Tibial nerve (tissue), 4 donors: ENCODE data around the gene PUS10. TPM values are rescaled to one million over a fixed set of nuclear protein-coding genes. Genes with fewer than 3 reads are reported as not detected.
"Not testable (repeated sequence)": the region's sequence is repeated elsewhere in the genome, so short reads cannot be mapped to it uniquely, and the experiment has no call there.

Source experiments
- DNase-seq, 2 donors: peaks; one replicate each; pipeline ENCODE4 v3.0.0-alpha.2; 2019; ENCODE audit warnings: low spot score in 2 of 2
- H3K27ac ChIP-seq, 4 donors: fragments of 200-600 bp; sonication (generic) in 3 of 4; one replicate each; pipeline ENCODE4 v1.5.1; 2017 to 2019; ENCODE audit warnings: mild to moderate bottlenecking in 1 of 4
- H3K27me3 ChIP-seq, 2 donors: fragments of 200-600 bp; sonication (generic) in 1 of 2; one replicate each; pipeline versions ENCODE4 v1.5.1 to v1.6.0; 2017 to 2019
- H3K36me3 ChIP-seq, 3 donors: fragments of 200-600 bp; sonication (generic); one replicate each; pipeline ENCODE4 v1.5.1; 2018 to 2019
- H3K4me1 ChIP-seq, 4 donors: fragments of 200-600 bp; sonication (generic) in 3 of 4; one replicate each; pipeline ENCODE4 v1.5.1; 2017 to 2019
- H3K4me3 ChIP-seq, 4 donors: fragments of 200-600 bp; sonication (generic) in 3 of 4; one replicate each; pipeline ENCODE4 v1.5.1; 2017 to 2019; ENCODE audit warnings: mild to moderate bottlenecking in 1 of 4, moderate library complexity in 1 of 4
- H3K9me3 ChIP-seq, 4 donors: fragments of 200-600 bp; sonication (generic) in 3 of 4; one replicate each; pipeline ENCODE4 v1.5.1; 2017 to 2019
- EP300 ChIP-seq, 2 donors: sonication (generic); formaldehyde crosslinking; IDR thresholded peaks; one replicate each; pipeline ENCODE4 v1.6.1; 2017; ENCODE audit warnings: antibody characterized with exemption in 2 of 2, mild to moderate bottlenecking in 1 of 2
- POLR2A ChIP-seq, 2 donors: fragments of 450-650 bp; IDR thresholded peaks; one replicate each; pipeline ENCODE4 v1.6.1; 2017; ENCODE audit warnings: antibody characterized with exemption in 2 of 2, mild to moderate bottlenecking in 2 of 2, moderate library complexity in 2 of 2
- WGBS, 2 donors: methylation state at CpG; one replicate each; pipeline ENCODE4 v1.1.5; 2018; 5-methylcytosine and 5-hydroxymethylcytosine counted together
- total RNA-seq, 4 donors: library from RNA; depleted of rRNA; stranded (reverse); fragments of >200 nt; gene quantifications; one replicate each; pipeline ENCODE4 v1.1.0, GENCODE V29; 2016
- TF ChIP-seq, protein P1 (sequence below), 5 experiments: fragments of 200-600 bp in 3 of 5; fragments of 450-650 bp in 2 of 5; sonication (generic) in 3 of 5; IDR thresholded peaks; one replicate each; pipeline ENCODE4 v1.5.1; 2016 to 2019; ENCODE audit warnings: antibody characterized with exemption in 5 of 5, mild to moderate bottlenecking in 3 of 5, moderate library complexity in 2 of 5

PUS10 gene
- total RNA-seq, 4 donors from 2014 or later: 3.0 to 14.2 (median 6.2) TPM

DNA sequence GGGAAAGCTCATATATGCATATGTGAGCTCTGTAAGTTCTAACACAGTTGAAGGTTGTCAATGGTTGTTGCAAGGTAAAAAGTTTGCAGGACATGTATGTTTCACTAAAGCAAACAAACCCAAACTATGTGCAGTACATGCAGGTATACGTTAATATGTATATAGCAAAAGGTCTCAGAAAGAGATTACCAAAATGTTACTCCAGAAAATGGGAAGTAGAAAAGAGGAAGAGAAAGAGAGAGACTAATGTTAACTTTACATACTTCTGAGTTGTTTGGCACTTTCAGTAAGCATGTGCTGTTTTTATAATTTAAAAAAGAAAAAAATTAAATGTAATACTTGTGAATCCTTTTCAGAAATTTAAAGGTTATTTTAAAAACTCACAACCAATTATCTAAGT lies 33.3 kb downstream of the PUS10 start:
- 79 to 81% methylated on average over 1 of the region's 1 CpG for WGBS, 2 donors
- Histone ChIP-seq H3K36me3 (no peaks in the 10 kb centered on the region), H3K4me1 (no peaks in the 10 kb centered on the region), H3K4me3 (no peak overlapping the region), H3K27me3 (no peaks in the 10 kb centered on the region), H3K27ac (no peak overlapping the region), H3K9me3 (no peaks in the 10 kb centered on the region)
- DNase-seq: no peak
- TF ChIP-seq EP300 (IDR thresholded peaks at IDR 0.05) (no peak), POLR2A (IDR thresholded peaks at IDR 0.05) (no peak)
- TF ChIP-seq, protein P1, sequence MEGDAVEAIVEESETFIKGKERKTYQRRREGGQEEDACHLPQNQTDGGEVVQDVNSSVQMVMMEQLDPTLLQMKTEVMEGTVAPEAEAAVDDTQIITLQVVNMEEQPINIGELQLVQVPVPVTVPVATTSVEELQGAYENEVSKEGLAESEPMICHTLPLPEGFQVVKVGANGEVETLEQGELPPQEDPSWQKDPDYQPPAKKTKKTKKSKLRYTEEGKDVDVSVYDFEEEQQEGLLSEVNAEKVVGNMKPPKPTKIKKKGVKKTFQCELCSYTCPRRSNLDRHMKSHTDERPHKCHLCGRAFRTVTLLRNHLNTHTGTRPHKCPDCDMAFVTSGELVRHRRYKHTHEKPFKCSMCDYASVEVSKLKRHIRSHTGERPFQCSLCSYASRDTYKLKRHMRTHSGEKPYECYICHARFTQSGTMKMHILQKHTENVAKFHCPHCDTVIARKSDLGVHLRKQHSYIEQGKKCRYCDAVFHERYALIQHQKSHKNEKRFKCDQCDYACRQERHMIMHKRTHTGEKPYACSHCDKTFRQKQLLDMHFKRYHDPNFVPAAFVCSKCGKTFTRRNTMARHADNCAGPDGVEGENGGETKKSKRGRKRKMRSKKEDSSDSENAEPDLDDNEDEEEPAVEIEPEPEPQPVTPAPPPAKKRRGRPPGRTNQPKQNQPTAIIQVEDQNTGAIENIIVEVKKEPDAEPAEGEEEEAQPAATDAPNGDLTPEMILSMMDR (IDR thresholded peaks at IDR 0.05): no peak

DNA sequence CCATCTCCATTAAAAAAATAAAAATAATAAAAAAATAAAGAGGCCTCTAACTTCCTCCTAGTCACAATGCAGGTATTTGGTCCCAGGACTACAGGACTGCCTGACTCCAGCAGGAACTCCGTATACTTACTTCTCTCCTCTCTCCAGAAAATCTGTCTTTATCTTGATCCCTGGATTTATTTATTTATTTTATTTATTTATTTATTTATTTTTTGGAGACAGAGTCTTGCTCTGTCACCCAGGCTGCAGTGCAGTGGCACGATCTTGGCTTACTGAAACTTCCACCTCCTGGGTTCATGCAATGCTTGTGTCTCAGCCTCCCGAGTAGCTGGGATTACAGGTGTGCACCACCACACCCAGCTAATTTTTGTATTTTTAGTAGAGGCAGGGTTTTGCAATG lies 36.0 kb downstream of the PUS10 start:
- not testable (repeated sequence) for H3K27me3 ChIP-seq, DNase-seq, H3K4me1 ChIP-seq, H3K9me3 ChIP-seq, H3K36me3 ChIP-seq, H3K4me3 ChIP-seq, H3K27ac ChIP-seq
- WGBS, 2 donors: 93 to 96% methylated on average over 3 of the region's 3 CpGs

DNA sequence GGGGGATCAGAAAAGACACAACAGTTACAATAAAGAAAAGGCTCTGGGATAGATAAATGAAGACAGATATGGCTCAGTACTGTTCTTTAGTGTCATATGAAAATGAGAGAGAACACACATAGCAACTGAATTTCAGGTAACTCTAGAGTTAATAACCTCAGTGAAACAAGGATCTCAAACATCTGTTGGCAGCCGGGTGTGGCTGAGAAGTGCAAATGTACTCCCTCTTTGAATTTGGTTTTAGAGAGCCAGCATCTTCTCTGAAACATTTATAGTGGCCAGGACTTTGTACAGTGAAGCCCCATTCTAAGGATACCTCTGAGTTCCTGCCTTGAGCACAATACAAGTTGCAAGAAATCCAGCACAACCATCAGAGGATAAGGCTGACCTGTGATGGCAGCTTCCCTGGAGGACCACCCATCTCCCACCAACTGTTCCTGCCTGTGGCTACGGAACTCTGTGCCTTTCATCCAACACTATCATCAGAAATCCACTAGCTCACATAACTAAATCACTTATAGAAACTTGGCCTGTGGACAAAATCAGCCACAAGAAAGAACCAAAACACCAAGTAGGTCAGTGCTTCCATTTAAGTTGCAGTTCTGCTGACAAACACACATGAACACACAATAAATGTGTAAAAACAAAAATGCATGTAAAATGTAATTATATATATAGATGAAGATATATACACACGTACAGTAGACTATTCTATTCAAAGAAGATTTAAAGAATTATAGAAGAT lies 37.8 kb downstream of the PUS10 start:
- no peaks in the 10 kb centered on the region for H3K36me3 ChIP-seq
- H3K27ac ChIP-seq: no peak overlapping the region
- DNase-seq: no peak
- H3K4me3 ChIP-seq: no peak overlapping the region
- H3K4me1 ChIP-seq: no peaks in the 10 kb centered on the region
- no peaks in the 10 kb centered on the region for H3K27me3 ChIP-seq
- no peaks in the 10 kb centered on the region for H3K9me3 ChIP-seq
- no peak for TF ChIP-seq POLR2A (IDR thresholded peaks at IDR 0.05)
- no peak for TF ChIP-seq EP300 (IDR thresholded peaks at IDR 0.05)
- TF ChIP-seq, protein P1 (IDR thresholded peaks at IDR 0.05): no peak
- 75 to 80% methylated on average over 3 of the region's 3 CpGs for WGBS, 2 donors

DNA sequence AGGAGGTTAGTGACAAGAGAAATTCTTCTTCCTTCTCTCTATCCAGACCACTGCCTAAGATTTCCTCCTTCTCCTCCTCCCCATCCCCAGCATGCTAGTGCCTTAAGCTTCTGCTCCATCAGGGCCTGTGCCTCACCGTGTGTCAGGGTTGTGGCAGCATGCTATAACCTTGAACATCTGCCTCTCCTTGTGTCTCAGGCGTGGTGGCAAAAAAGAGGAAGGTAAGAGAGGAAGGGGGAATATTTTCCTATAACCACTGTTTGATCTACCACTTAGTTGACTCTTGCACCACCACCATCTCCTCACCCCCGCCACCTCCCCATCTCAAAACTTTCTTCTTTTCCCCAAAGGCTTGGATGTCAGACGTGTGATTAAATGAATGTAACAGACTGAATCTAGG lies 38.8 kb downstream of the PUS10 start:
- DNase-seq: no peak

DNA sequence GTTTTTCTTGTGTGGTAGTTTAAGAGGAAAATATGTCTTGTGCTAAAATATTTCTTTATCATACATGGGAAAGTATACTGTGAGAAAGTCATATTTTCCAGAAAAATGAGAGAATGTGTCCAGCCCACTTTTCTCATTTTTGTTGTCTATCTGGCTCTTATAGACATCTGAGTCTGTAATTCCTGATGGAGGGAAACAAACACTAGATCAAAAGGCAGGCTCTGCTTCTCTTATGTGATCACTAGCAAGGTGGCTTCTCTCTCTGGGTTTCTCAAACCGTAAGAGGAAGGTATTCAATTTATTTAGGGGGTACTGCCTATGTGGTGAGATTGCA lies 40.5 kb downstream of the PUS10 start:
- no peak for DNase-seq
- 59 to 69% methylated on average over 1 of the region's 1 CpG for WGBS, 2 donors
- H3K36me3 ChIP-seq: peaks cover 0 to 6% (median 0%) of the 10 kb centered on the region in 3 donors
- H3K27ac ChIP-seq: no peak overlapping the region
- no peaks in the 10 kb centered on the region for H3K27me3 ChIP-seq
- H3K4me3 ChIP-seq: no peak overlapping the region
- TF ChIP-seq, protein P1 (IDR thresholded peaks at IDR 0.05): no peak
- TF ChIP-seq EP300 (IDR thresholded peaks at IDR 0.05) (no peak), POLR2A (IDR thresholded peaks at IDR 0.05) (no peak)
- no peaks in the 10 kb centered on the region for H3K4me1 ChIP-seq
- no peaks in the 10 kb centered on the region for H3K9me3 ChIP-seq

More for the DNA sequence above, 38.8 kb downstream of the PUS10 start:
- H3K36me3 ChIP-seq: no peaks in the 10 kb centered on the region
- no peak overlapping the region for H3K27ac ChIP-seq
- 82 to 88% methylated on average over 4 of the region's 4 CpGs for WGBS, 2 donors
- no peaks in the 10 kb centered on the region for H3K4me1 ChIP-seq
- H3K9me3 ChIP-seq: no peaks in the 10 kb centered on the region
- H3K27me3 ChIP-seq: no peaks in the 10 kb centered on the region
- TF ChIP-seq EP300 (IDR thresholded peaks at IDR 0.05): no peak
- no peak for TF ChIP-seq POLR2A (IDR thresholded peaks at IDR 0.05)
- H3K4me3 ChIP-seq: no peak overlapping the region

DNA sequence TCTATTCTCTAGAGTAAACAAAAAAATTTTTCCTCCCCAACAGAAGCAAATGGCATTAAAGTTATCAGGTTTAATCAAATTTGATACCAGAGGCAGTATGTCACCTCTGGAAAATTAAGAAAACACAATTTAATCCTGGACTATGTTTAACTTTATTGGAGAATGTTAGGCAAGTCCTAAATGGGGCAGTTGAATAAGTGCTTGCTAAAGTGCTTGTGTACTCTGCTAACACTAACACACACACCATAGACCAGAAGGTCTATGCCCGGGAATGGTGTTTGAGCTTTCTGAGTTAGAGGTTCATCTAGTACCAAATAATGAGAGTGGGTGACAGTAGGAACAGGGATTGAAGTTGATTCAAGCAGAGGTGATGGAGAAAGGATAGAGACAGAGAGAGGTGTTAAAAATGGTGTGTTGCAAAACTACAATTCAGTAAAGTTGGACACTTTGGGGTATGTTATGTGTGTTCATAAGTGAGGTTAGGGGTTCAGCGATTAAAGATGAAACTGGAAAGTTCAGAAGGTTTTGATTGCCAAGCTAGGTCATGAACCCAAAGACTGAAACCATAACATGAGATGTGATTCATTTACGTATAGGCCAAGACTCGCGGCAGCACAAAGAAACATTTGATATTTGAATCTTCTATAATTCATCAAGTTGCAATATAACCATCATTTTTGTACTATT lies 41.0 kb downstream of the PUS10 start:
- Histone ChIP-seq H3K27ac (no peak overlapping the region), H3K27me3 (no peaks in the 10 kb centered on the region), H3K4me3 (no peak overlapping the region), H3K9me3 (no peaks in the 10 kb centered on the region), H3K36me3 (peaks cover 0 to 6% (median 0%) of the 10 kb centered on the region in 3 donors), H3K4me1 (no peaks in the 10 kb centered on the region)
- no peak for TF ChIP-seq EP300 (IDR thresholded peaks at IDR 0.05)
- no peak for TF ChIP-seq POLR2A (IDR thresholded peaks at IDR 0.05)
- TF ChIP-seq, protein P1 (IDR thresholded peaks at IDR 0.05): no peak
- 40 to 55% methylated on average over 5 of the region's 5 CpGs for WGBS, 2 donors
- no peak for DNase-seq
